OCI-LY3 (cell line): ENCODE data around the gene OBSCN.

Experiments
- H2AFZ ChIP-seq: fragments of 200-600, 300-600 bp; shearing (Covaris generic); 2 replicates; pipeline ENCODE4 v1.6.0; 2014; ENCODE audit warnings: antibody characterized with exemption, low read depth, low read length
- H3K27ac ChIP-seq: fragments of 200-600, 300-600 bp; sonication (generic); 2 replicates; pipeline ENCODE4 v1.5.1; 2014; ENCODE audit warnings: mild to moderate bottlenecking, low read length, moderate library complexity, mixed read lengths
- H3K27me3 ChIP-seq: fragments of 200-600, 300-600 bp; sonication (generic); 2 replicates; pipeline ENCODE4 v1.6.1; 2014; ENCODE audit warnings: low read depth, low read length, mixed read lengths
- H3K36me3 ChIP-seq: fragments of 200-600, 300-600 bp; sonication (generic); replicated peaks from 2 replicates; pipeline ENCODE3; 2014; ENCODE audit warnings: low read depth, low read length, mixed read lengths
- H3K4me1 ChIP-seq: fragments of 300-600, 200-600 bp; sonication (generic); 2 replicates; pipeline ENCODE4 v1.6.1; 2014; ENCODE audit warnings: low read length, mixed read lengths
- H3K4me2 ChIP-seq: fragments of 200-600, 300-600 bp; sonication (generic); 2 replicates; pipeline ENCODE4 v1.6.1; 2014; ENCODE audit warnings: low read length, mixed read lengths
- H3K4me3 ChIP-seq: fragments of 300-600, 200-600 bp; sonication (generic); 2 replicates; pipeline ENCODE4 v1.5.1; 2014; ENCODE audit warnings: antibody characterized with exemption, mild to moderate bottlenecking, low read length, moderate library complexity
- H3K79me2 ChIP-seq: fragments of 300-600, 200-600 bp; shearing (Covaris generic); 2 replicates; pipeline ENCODE4 v1.6.1; 2014; ENCODE audit warnings: mild to moderate bottlenecking, low read length, mixed read lengths
- H3K9ac ChIP-seq: fragments of 300-600, 200-600 bp; shearing (Covaris generic); 2 replicates; pipeline ENCODE4 v1.6.0; 2014; ENCODE audit warnings: mild to moderate bottlenecking, low read length, moderate library complexity
- H3K9me3 ChIP-seq: fragments of 200-600, 300-600 bp; shearing (Covaris generic); 2 replicates; pipeline ENCODE4 v1.6.1; 2014; ENCODE audit warnings: low read length, mixed read lengths; ENCODE audit not compliant: insufficient read depth
- H4K20me1 ChIP-seq: fragments of 200-600, 300-600 bp; sonication (generic); 2 replicates; pipeline ENCODE4 v1.6.1; 2016; ENCODE audit warnings: low read length, mixed read lengths; ENCODE audit not compliant: insufficient read depth
- CTCF ChIP-seq: fragments of 200-600, 300-600 bp; sonication (generic); IDR thresholded peaks from 2 replicates; pipeline ENCODE4 v1.5.1; 2014; ENCODE audit warnings: antibody characterized with exemption, low read length, low read depth
- EZH2phosphoT487 ChIP-seq: fragments of 200-600 bp; shearing (Covaris generic); IDR thresholded peaks from 2 replicates; pipeline ENCODE4 v1.6.1; 2018; ENCODE audit warnings: antibody characterized with exemption, mixed run types, low read depth

The OBSCN gene

GRCh38 chr1:228166170-228166936, 41.5 kb upstream of the OBSCN start:
- Histone ChIP-seq H3K36me3 (no peaks in the 10 kb centered on the region), H2AFZ (no peak overlapping the region), H3K4me2 (peak overlapping the region; percentile 93), H3K27ac (peak overlapping the region; percentile 18; the same call in 1 of the 2 replicates), H3K9ac (peak overlapping the region; percentile 72), H3K4me3 (peak overlapping the region; percentile 83), H4K20me1 (no peaks in the 10 kb centered on the region), H3K79me2 (peaks cover 9% of the 10 kb centered on the region), H3K9me3 (no peaks in the 10 kb centered on the region), H3K27me3 (no peaks in the 10 kb centered on the region), H3K4me1 (peaks cover 10% of the 10 kb centered on the region)
- TF ChIP-seq EZH2phosphoT487 (no peak), CTCF (peak; percentile 60)

- no peak overlapping the region for H3K4me3 ChIP-seq
- H3K4me1 ChIP-seq: peaks cover 10% of the 10 kb centered on the region
- TF ChIP-seq EZH2phosphoT487: no peak
- no peak for TF ChIP-seq CTCF
- no peak overlapping the region for H3K4me2 ChIP-seq
- no peaks in the 10 kb centered on the region for H3K36me3 ChIP-seq
- H3K9ac ChIP-seq: no peak overlapping the region
- H4K20me1 ChIP-seq: peaks cover 4% of the 10 kb centered on the region
- H3K79me2 ChIP-seq: peaks cover 9% of the 10 kb centered on the region
- H3K27ac ChIP-seq: no peak overlapping the region
- no peaks in the 10 kb centered on the region for H3K27me3 ChIP-seq
- H2AFZ ChIP-seq: no peak overlapping the region
- H3K9me3 ChIP-seq: no peaks in the 10 kb centered on the region
Observed at GRCh38 chr1:228168563-228169270, 39.1 kb upstream of the OBSCN start.

DNA sequence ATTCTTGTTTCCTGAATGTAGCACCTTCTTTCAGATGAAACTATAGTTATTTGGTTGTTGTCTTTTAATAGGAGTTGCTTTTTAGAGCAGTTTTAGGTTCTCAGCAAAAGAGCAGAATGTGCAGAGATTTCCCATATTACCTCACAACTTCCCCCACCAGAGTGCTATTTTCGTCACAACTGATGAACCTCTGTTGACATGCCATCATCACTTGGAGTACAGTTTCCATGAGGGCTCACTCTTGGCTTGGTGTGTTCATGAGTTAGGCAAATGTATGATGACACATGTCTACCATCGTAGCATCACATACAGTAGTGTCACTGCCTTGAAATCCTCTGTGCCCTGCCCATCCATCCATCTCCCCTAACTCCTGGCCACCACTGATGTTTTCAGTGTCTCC, 38.5 kb upstream of the OBSCN start:
- no peaks in the 10 kb centered on the region for H3K9me3 ChIP-seq
- no peak overlapping the region for H3K4me3 ChIP-seq
- peaks cover 5% of the 10 kb centered on the region for H4K20me1 ChIP-seq
- no peak overlapping the region for H3K27ac ChIP-seq
- peaks cover 9% of the 10 kb centered on the region for H3K79me2 ChIP-seq
- H3K36me3 ChIP-seq: no peaks in the 10 kb centered on the region
- no peaks in the 10 kb centered on the region for H3K27me3 ChIP-seq
- H3K4me1 ChIP-seq: peaks cover 10% of the 10 kb centered on the region
- no peak overlapping the region for H2AFZ ChIP-seq
- H3K4me2 ChIP-seq: no peak overlapping the region
- H3K9ac ChIP-seq: no peak overlapping the region
- no peak for TF ChIP-seq EZH2phosphoT487
- no peak for TF ChIP-seq CTCF

- H3K36me3 ChIP-seq: no peaks in the 10 kb centered on the region
- H3K4me2 ChIP-seq: no peak overlapping the region
- H3K27ac ChIP-seq: no peak overlapping the region
- no peaks in the 10 kb centered on the region for H3K27me3 ChIP-seq
- H3K4me3 ChIP-seq: no peak overlapping the region
- H4K20me1 ChIP-seq: peaks cover 5% of the 10 kb centered on the region
- H3K79me2 ChIP-seq: peaks cover 9% of the 10 kb centered on the region
- peaks cover 6% of the 10 kb centered on the region for H3K4me1 ChIP-seq
- no peaks in the 10 kb centered on the region for H3K9me3 ChIP-seq
- H2AFZ ChIP-seq: no peak overlapping the region
- no peak for TF ChIP-seq EZH2phosphoT487
- no peak overlapping the region for H3K9ac ChIP-seq
Observed at GRCh38 chr1:228170666-228171065, 37.2 kb upstream of the OBSCN start.
